NOMO-1 (cell line): Measurements from ENCODE around the gene MAPK8IP3.

Experiments used
- DNase-seq, 2 experiments: peaks; one replicate each; lab custom pipeline; 2025; ENCODE audit not compliant: unreplicated experiment in 2 of 2; lab: John Stamatoyannopoulos, UW

The MAPK8IP3 gene, protein sequence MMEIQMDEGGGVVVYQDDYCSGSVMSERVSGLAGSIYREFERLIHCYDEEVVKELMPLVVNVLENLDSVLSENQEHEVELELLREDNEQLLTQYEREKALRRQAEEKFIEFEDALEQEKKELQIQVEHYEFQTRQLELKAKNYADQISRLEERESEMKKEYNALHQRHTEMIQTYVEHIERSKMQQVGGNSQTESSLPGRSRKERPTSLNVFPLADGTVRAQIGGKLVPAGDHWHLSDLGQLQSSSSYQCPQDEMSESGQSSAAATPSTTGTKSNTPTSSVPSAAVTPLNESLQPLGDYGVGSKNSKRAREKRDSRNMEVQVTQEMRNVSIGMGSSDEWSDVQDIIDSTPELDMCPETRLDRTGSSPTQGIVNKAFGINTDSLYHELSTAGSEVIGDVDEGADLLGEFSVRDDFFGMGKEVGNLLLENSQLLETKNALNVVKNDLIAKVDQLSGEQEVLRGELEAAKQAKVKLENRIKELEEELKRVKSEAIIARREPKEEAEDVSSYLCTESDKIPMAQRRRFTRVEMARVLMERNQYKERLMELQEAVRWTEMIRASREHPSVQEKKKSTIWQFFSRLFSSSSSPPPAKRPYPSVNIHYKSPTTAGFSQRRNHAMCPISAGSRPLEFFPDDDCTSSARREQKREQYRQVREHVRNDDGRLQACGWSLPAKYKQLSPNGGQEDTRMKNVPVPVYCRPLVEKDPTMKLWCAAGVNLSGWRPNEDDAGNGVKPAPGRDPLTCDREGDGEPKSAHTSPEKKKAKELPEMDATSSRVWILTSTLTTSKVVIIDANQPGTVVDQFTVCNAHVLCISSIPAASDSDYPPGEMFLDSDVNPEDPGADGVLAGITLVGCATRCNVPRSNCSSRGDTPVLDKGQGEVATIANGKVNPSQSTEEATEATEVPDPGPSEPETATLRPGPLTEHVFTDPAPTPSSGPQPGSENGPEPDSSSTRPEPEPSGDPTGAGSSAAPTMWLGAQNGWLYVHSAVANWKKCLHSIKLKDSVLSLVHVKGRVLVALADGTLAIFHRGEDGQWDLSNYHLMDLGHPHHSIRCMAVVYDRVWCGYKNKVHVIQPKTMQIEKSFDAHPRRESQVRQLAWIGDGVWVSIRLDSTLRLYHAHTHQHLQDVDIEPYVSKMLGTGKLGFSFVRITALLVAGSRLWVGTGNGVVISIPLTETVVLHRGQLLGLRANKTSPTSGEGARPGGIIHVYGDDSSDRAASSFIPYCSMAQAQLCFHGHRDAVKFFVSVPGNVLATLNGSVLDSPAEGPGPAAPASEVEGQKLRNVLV (N-terminal part only)

DNA sequence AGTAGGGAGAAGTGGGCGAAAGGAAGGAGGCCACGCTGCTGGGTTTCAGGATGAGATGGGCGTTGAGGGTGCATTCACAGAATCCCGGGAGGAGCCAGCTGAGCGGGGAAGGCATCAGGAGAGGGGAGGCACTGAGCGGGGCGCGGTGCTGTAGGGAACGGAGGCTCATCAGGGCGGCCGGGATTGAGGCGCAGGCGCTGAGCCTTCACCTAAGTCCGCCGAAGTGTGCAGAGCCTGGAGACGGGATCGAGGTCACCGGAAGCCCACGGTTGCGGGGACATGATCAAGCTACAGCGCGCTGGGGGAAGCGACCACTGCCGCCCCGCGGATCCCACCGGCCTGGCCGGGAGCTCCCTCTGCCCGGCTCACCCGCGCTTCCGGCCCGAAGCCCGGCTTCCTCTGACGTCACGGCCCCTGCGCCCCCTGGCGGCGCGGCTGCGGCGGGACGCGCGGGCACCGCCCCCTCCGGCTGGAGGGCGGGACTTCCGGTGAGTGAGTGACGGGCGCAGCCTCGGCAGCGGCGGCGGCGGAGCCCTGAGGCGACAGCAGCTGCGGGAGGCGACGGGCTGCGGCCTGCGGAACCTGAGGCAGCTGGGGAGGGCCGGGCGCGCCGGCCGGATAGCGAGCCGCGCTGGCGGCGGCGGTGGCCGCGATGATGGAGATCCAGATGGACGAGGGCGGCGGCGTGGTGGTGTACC is at the start of gene MAPK8IP3:
Gene MAPK8IP3 (plus strand): TSS at position 508 of the 698 bp plus-strand sequence. CDS start 145 bp downstream, at position 653.
- peak; percentile 75 to 90 for DNase-seq

DNA sequence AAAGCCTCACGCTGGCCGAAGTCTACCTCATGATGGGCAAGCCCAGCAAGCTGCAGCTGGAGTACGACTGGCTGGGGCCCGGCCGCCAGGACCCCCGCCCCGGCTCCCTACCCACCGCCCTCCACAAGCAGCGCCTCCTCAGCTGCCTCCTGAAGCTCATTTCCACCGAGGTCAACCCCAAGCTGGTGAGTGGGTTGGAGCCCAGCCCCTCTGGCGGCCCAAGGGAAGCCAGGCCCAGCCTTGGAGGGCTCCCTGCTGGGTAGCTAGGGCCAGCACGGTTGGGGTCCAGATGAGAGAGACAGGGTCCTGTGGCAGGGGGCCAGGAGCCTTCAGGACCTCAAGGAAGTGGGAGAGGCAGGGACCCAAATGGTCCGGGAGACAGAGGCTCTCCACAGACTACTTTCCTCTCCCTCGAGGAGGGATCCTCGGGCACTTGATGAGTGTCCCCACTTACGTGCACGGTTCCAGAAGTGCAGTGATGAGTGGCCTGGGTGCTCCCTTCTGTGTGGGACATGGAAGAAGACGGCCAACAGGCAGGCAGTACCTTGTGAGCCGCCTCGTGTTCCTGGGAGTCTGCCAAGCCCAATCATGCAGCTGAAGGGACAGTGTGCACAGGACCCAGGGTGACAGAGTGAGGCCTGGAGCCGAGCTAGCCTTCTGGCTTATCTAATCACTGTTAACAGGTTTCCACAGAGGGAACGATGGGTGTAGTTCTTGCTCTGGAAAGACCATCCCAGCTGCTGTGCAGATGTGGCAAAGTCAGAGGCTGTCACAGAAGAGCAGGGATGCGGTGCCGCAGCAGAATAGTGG is 49.0 kb upstream of the MAPK8IP3 start:
- no peak for DNase-seq

DNA sequence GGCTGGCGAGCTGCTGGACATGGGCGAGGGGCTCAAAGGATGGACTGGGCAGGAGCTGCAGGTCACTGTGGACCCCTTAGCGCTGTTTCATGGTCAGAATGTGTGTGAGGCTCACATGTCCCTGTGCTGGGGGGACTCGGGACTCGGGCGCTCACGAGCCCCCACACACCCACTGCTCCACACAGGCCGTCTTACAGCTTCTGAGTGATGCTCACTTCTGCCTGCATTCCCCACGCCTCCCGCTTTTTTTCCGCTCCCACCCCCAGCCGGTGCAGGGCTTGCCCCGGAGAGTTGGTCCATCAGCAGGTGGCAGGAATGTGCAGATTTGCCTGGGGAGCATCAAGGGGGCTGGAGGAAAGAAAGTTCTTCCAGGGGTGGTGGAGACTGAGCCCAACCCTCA is 48.2 kb upstream of the MAPK8IP3 start:
- no peak for DNase-seq

DNA sequence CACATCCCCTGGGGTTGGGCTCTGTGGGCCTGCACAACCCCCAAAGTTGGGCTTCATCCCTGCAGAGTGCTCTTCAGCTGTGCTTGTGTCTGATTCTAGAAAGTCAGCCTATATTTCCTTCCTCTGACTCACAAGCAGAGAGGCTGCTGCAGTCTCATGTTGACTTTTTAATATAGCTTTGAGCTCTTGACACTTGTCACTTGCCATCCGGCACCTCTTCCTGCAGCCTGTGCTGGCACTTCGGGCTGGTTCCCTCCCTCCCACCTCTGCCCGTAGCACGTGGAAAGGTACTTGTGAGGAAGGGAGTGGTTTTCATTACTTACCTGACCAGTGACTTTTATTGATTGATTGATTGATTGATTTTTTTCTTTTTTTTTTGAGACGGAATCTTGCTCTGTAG is 47.0 kb upstream of the MAPK8IP3 start:
- no peak for DNase-seq

DNA sequence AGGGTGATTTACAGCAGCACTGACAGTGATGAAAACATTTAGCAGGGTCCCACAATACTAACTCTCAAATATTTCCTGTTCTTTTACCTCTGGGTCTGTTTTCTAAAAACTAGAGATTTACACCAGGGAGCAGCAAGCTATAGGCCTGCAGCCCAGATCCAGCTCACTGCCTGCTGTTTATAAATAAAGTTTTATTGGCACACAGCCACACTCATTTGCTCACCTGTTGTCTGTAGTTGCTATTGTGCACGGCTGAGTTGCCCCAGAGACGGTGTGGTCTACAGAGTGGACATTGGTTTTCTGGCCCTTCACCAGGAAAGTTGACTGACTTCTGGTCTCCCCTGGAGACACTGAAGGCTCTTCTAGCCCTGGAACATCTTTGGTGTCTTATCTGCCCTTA is 44.2 kb upstream of the MAPK8IP3 start:
- no peak for DNase-seq

DNA sequence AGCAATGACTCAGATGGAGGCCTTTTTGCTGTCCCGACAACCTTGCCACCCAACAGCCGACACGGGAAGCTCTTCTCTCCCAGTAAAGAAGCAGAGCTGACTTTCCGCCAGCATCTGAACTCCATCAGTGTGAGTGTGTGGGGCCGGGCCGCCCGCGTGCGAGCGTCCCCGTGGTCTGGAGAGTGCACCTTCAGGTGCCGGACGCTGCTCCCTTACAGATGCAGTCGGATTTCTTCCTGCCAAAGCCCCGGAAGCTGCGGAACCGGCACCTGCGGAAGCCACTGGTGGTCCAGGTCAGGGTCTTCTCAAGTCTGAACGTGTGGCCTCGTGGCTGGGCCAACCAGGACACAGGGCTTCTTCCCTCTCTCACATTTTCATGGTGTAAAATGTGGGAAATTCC is 43.5 kb upstream of the MAPK8IP3 start:
- no peak for DNase-seq

DNA sequence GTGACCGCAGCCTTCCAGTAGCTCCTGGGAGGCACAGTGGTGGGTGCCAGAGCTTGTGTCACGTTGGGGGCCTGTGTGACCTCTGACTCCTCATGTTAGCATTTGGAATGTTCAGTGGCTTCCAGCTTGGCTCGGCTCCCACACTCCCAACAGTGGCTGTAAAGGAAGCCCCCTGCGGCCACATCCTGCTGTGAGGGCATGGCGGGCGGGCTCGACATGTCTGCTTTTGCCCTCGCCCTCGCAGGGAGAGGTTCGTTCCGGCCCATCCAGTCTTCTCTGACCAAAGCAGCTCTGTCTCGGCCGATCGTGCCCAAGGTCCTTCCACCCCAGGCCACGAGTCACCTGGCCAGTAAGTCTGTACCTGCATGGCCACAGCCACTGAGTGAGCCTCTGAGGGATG is 40.2 kb upstream of the MAPK8IP3 start:
- DNase-seq, result no peak

DNA sequence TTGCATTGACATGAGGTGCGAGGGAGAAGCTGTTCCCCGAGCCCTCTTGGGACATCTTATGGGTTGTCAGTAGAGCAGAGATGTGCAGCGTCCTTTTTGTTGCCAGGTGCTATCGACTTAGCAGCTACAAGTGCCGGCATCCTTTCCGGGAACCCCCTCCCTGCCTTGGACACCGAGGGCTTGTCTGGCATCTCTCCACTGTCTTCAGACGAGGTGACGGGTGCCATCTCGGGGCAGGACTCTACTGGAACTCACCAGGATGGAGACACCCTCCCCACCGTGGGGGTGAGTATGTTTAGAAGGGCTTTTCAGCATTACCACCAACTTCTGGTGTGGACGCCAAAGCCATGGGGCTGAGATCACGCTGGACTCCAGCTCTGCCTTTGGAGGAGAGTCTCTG is 39.7 kb upstream of the MAPK8IP3 start:
- DNase-seq, result no peak

DNA sequence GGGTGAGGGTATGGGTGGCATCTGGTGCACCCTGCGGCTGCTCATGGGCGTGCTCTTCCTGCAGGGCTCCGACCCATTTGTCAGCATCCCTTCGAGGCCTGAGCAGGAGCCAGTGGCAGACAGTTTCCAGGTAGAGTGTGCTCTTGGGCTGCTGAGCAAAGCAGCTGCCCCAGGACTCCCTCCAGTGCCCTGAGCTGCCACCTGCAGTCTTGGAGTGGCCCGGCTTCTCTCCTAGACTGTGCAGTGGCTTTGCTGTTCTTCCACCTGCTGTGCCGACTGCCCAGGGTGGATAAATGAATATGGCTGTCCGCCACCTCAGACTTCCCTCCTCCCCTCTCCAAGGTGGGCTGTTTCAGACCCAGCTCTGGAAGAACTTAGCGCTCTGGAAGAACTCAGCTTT is 38.7 kb upstream of the MAPK8IP3 start:
- DNase-seq, result no peak

DNA sequence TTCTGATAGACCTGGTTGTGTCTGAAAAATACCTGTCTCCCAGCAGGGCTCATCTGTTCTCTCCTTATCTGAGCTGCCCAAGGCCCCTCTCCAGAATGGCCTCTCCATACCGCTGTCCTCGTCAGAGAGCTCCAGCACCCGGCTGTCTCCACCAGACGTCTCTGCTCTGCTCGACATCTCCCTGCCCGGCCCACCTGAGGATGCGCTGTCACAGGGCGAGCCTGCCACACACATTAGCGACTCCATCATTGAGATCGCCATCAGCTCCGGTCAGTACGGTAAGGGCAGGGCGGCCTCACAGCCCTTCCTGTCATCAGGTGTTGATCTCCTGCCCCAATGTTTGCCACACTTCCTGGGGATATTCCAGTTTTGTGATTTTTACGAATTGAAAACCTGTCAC is 38.1 kb upstream of the MAPK8IP3 start:
- DNase-seq, result no peak

DNA sequence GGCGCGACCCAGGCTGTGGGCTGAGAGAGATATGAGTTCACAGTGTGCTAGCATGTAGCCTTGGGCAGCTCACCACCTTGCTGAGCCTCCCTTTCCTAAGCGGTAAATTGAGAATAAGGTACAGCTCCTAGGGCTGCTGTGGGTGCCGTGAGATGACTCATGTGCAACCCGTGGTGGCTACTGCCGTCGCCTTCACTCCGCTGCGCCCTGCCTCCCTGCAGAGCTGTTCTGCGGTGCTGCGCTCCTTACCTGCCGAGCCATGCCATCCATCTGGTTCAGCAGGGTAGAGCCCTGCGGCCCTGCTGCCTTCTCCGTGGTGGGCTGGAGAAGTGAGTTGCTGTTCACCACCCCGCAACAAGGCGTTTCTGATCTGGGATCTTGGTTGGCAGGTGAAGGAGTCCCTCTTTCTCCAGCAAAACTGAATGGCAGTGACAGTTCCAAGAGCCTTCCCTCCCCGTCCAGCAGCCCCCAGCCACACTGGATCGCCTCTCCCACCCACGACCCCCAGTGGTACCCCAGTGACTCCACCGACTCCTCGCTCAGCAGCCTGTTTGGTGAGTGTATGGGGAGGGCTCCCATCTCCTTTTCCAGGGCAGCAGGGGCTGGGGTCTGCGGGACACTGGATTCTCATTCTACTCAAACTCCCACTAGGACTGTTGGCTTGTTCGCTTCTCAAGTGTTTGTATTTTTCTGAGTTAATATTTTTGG is 37.2 kb upstream of the MAPK8IP3 start:
- no peak for DNase-seq

DNA sequence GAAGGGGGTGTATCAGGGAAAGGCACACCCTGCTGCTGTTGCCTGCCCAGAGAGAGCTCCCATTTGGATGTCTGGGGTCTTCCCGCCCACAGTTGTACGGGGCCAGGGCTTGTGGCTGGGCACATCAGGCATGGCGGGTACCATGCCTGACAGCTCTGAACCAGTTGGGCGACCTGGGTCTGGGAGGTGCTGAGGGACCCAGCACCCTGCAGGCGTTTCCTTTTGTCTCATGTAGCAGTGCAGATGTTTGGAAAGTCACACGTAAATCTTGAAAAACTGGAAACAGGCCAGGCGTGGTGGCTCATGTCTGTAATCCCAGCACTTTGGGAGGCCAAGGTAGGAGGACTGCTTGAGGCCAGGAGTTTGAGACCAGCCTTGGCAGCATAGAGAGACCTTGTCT is 36.3 kb upstream of the MAPK8IP3 start:
- DNase-seq, result no peak

DNA sequence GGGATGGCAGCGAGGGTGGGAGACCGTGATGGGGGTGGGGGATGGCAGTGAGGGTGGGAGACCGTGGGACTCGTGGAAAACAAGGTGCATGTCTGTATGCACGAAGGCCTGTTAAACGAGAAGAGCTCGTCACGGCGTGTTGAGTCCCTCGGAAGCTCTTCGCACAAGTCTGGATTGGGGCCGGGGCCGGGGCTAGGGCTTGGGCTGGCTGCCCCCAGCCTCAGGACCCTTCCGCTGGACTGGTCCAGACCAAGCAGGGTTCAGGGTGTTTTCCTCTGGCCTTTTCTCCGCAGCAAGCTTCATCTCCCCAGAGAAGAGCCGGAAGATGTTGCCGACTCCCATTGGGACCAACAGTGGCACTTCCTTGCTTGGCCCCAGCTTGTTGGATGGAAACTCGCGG is 35.6 kb upstream of the MAPK8IP3 start:
- no peak for DNase-seq

DNA sequence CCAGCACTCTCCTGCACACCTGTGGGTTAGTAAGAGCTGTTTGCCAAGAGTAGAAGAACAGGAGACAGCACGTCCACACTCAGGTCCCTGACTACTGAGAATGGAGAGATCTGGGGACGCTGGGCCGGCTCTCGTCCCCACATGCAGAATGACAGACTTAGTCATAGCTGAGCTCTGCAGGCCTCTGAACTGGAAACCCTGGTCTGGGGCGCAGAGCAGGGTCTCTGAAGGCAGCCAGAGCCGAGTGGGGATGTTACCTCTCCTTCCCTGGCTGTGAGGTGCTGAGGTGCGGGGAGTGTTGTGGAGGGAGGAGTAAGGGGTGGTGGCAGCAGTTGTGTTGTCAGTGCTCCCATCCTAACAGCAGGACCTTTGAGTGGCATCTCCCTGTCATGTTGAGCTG is 35.1 kb upstream of the MAPK8IP3 start:
- no peak for DNase-seq

DNA sequence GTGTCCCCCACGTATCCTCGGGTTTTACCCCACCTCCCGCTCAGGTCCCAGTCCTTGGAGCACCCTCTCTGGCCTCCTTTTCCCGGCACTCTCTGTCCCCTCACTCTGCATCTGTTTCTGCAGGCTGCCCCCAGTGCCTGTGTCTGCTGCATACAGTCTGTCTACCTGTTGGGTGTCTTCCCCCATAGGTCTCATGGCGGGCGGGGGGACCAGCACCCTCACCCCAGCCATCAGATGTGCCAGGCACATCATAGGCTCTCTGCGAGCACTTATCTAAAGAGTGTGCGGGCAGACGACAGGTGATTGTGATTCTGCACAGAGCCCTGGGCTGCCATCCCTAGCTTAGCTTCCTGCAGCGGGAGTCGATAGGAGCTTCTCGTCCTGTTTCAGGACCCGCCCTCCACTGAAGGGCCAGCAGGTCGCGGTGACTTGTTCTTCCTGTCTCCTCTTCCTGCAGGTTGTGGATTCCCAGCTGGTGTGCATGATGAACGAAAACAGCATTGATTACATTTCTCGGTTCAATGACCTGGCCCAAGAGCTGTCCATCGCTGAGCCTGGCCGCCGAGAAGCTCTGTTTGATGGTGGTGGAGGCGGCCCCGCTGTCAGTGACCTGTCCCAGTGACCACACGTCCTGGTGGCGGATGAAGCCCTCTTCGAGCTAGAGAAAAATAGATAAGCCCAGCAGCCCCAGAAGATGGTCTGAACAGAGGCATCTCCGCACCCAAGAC is 32.4 kb upstream of the MAPK8IP3 start:
- no peak for DNase-seq

DNA sequence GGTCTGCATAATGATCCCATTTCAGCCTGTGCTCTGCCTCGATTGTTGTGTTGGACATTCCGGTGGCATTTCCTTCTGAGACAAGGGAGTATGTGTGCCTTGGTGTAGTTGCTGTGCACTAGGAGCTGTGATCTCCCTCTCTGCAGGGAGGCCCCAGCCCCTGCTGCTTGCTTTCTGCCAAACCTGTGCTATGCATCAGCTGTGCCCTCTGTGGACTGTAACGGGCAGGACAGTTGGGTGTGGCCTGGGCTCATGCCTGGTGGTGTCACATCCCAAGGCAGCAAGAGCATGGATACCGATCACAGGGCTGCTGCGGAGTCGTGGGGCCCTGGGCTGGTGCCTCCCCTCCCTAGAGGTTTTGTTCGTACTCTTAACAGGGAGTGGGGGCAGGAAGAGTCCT is 31.7 kb upstream of the MAPK8IP3 start:
- DNase-seq, result no peak

DNA sequence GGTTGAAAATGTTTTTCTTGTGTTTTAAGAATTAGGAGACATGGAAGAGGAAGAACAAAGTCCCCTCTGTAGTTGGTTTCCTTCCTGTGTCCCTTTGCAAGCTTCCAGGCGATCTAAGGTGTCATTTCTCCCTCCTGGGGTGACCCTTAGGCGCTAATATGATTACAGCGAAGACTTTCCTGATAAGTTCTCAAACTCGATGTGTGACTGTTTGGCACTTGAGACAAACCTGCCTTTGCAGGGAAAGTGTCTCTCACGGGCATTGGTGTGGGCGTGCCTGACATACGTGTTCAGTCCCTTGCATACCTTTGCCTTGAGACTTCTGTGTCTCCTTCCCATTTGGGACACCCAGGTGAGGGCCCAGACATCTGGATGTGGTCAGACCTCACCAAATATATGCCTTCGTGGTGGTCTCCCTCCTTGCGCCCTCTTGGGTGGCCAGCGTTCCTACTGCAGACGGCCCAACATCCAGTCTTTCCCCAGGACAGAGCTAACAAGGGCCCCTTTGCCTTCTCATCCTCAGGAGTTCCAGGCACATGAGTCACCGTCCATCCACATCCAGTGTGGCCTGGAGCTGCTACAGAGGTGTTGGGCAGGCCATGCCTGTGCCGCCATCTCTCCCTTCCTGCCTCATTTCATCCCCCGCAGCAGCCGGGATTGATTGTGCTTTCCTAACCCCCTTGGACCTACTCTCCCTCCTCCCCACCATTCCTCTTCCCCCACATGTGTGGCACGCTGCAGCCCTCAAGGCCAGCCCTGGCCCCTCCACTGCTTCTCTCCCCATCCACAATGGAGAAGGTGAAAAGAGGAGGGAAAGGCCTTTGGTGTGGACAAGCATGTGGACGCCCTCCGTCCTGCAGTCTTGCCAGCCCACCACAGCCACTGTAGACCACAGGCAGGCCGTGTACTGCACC is 31.0 kb upstream of the MAPK8IP3 start:
- DNase-seq, result no peak
